ENCODE data around the gene ZNF621. TPM values are rescaled to one million over a fixed set of nuclear protein-coding genes. Genes with fewer than 3 reads are reported as not detected.
"Not testable (repeated sequence)": the region's sequence is repeated elsewhere in the genome, so short reads cannot be mapped to it uniquely, and the experiment has no call there.

Gene ZNF621
- total RNA-seq, 1 donor from 2014 or later, result 23.3 TPM

DNA sequence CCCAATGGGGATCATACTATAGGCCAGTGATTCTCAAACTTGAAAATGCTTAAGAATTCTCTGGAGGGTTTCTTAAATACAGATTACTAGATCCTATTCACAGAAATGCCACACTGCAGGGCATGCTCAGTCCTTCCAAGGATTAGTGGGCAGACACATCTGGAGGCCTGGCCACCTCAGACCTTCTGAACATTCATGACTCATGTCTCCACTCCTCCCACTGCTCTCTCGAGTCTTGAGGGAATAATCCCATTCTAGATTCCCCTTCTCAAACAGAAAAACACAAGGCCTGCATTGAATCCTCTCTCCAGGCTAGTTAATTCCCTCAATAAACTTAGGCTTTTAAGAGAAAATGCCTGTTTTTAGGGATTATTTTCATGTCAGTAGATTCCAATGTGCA, 22.1 kb downstream of the ZNF621 start:
- peaks cover 5% of the 10 kb centered on the region for H3K9me3 Mint-ChIP-seq
- no peak overlapping the region for H3K27ac Mint-ChIP-seq
- H3K4me3 Mint-ChIP-seq, result no peak overlapping the region
- H3K4me1 Mint-ChIP-seq (ENCODE audit: unreplicated experiment), result no peaks in the 10 kb centered on the region
- TF ChIP-seq, protein P1, sequence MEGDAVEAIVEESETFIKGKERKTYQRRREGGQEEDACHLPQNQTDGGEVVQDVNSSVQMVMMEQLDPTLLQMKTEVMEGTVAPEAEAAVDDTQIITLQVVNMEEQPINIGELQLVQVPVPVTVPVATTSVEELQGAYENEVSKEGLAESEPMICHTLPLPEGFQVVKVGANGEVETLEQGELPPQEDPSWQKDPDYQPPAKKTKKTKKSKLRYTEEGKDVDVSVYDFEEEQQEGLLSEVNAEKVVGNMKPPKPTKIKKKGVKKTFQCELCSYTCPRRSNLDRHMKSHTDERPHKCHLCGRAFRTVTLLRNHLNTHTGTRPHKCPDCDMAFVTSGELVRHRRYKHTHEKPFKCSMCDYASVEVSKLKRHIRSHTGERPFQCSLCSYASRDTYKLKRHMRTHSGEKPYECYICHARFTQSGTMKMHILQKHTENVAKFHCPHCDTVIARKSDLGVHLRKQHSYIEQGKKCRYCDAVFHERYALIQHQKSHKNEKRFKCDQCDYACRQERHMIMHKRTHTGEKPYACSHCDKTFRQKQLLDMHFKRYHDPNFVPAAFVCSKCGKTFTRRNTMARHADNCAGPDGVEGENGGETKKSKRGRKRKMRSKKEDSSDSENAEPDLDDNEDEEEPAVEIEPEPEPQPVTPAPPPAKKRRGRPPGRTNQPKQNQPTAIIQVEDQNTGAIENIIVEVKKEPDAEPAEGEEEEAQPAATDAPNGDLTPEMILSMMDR (conservative IDR thresholded peaks at IDR 0.05), result no peak
- no peaks in the 10 kb centered on the region for H3K36me3 Mint-ChIP-seq
- no peaks in the 10 kb centered on the region for H3K27me3 Mint-ChIP-seq
- no peak for DNase-seq (ENCODE audit: extremely low spot score, unreplicated experiment)

DNA sequence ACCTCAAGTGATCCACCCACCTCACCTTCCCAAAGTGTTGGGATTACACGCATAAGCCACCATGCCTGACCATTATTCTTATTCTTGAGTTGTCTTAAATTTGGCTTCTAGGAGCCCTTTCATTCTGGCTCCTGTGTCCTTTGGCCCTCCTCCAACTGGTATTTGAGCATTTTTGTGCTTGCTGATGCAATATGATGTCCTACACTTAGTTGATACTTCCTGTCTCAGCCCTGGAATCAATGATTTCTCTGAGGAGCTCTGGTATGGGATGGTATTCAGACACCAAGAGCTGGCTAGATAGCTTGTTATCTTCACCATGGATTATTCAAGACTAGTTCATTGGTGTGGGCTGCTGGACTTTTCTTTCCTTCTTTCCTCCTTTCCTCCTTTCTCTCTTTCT, 25.4 kb downstream of the ZNF621 start:
- Mint-ChIP-seq H3K9me3 (peaks cover 5% of the 10 kb centered on the region), H3K27ac (no peak overlapping the region), H3K4me3 (no peak overlapping the region), H3K27me3 (no peaks in the 10 kb centered on the region), H3K36me3 (no peaks in the 10 kb centered on the region), H3K4me1 (ENCODE audit: unreplicated experiment) (no peaks in the 10 kb centered on the region)
- DNase-seq (ENCODE audit: extremely low spot score, unreplicated experiment), result no peak
- TF ChIP-seq, protein P1 (conservative IDR thresholded peaks at IDR 0.05), result no peak

- Mint-ChIP-seq H3K27ac (no peak overlapping the region), H3K9me3 (peaks cover 9% of the 10 kb centered on the region), H3K4me1 (ENCODE audit: unreplicated experiment) (no peaks in the 10 kb centered on the region), H3K27me3 (no peaks in the 10 kb centered on the region), H3K36me3 (no peaks in the 10 kb centered on the region), H3K4me3 (no peak overlapping the region)
- DNase-seq (ENCODE audit: extremely low spot score, unreplicated experiment), result no peak
- TF ChIP-seq, protein P1 (conservative IDR thresholded peaks at IDR 0.05), result no peak
Measured at GRCh38 chr3:40557575-40558161, 32.9 kb downstream of the ZNF621 start.

GRCh38 chr3:40562482-40562881, 37.7 kb downstream of the ZNF621 start:
- H3K27ac Mint-ChIP-seq; H3K27me3 Mint-ChIP-seq; H3K9me3 Mint-ChIP-seq; DNase-seq (ENCODE audit: extremely low spot score, unreplicated experiment); H3K36me3 Mint-ChIP-seq; H3K4me1 Mint-ChIP-seq (ENCODE audit: unreplicated experiment); H3K4me3 Mint-ChIP-seq: not testable (repeated sequence)

GRCh38 chr3:40565629-40566028, 40.9 kb downstream of the ZNF621 start:
- not testable (repeated sequence) for H3K27me3 Mint-ChIP-seq; H3K27ac Mint-ChIP-seq; H3K4me3 Mint-ChIP-seq; H3K36me3 Mint-ChIP-seq; H3K4me1 Mint-ChIP-seq (ENCODE audit: unreplicated experiment); H3K9me3 Mint-ChIP-seq; DNase-seq (ENCODE audit: extremely low spot score, unreplicated experiment)

GRCh38 chr3:40566694-40567093, 41.9 kb downstream of the ZNF621 start:
- Mint-ChIP-seq H3K27ac (no peak overlapping the region), H3K4me3 (no peak overlapping the region), H3K36me3 (no peaks in the 10 kb centered on the region), H3K27me3 (no peaks in the 10 kb centered on the region), H3K4me1 (ENCODE audit: unreplicated experiment) (no peaks in the 10 kb centered on the region), H3K9me3 (no peaks in the 10 kb centered on the region)
- TF ChIP-seq, protein P1 (conservative IDR thresholded peaks at IDR 0.05), result no peak
- DNase-seq (ENCODE audit: extremely low spot score, unreplicated experiment), result no peak

DNA sequence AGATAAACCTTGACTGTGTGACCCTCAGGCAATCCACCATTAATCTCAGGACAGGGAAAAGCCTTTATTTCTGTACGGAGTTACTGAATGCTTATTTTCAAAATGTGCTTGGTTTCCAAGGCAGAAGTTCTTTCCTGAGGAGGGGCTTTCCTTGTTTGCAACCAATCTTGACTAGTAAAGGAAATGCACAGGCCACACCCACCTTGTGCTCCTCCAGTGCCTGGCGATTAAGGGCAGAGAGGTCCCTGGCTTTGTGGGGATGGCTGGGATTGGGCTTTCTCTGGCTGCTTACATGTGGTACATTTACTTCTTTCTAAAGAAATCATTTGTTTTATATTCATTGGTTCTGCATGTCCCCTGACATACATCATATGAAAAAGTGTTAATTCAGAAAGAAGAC, 47.8 kb downstream of the ZNF621 start:
- Mint-ChIP-seq H3K36me3 (no peaks in the 10 kb centered on the region), H3K27ac (no peak overlapping the region)
- no peak for DNase-seq (ENCODE audit: extremely low spot score, unreplicated experiment)

More for the DNA sequence above, 47.8 kb downstream of the ZNF621 start:
- Mint-ChIP-seq H3K9me3 (no peaks in the 10 kb centered on the region), H3K4me3 (no peak overlapping the region), H3K4me1 (ENCODE audit: unreplicated experiment) (peaks cover 5% of the 10 kb centered on the region), H3K27me3 (no peaks in the 10 kb centered on the region)
- TF ChIP-seq, protein P1 (conservative IDR thresholded peaks at IDR 0.05), result no peak

Data from type B pancreatic cell (in vitro differentiated cells).